ENCODE results near the gene TSPY1. TPM values are rescaled to one million over a fixed set of nuclear protein-coding genes. Genes with fewer than 3 reads are reported as not detected.
"Not testable (repeated sequence)": the region's sequence is repeated elsewhere in the genome, so short reads cannot be mapped to it uniquely, and the experiment has no call there.

Gene TSPY1, protein sequence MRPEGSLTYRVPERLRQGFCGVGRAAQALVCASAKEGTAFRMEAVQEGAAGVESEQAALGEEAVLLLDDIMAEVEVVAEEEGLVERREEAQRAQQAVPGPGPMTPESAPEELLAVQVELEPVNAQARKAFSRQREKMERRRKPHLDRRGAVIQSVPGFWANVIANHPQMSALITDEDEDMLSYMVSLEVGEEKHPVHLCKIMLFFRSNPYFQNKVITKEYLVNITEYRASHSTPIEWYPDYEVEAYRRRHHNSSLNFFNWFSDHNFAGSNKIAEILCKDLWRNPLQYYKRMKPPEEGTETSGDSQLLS
- not detected in 2 replicates for total RNA-seq

DNA sequence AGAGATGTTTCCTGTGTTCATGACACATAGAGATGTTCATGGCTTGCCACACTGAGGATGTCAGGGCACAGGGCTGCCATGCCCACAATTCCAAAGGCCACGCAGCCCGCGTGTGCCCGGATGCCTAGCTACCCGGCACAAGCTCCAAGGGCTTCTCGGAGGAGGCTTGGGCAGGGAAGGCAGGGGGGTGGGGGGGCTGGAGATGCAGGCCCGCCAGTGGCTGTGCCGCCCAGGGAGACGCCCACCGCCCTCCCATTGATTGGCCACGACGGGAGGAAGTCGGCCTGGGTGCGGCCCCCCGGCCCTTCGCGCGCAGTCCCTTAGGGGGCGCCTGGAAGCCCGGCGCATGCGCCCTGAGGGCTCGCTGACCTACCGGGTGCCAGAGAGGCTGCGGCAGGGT is at the start of gene TSPY1:
Gene TSPY1 (plus strand): TSS at position 301 of the 400 bp plus-strand sequence. CDS start 46 bp downstream, at position 347.
- intact Hi-C loops (cut with micrococcal nuclease), result not testable (repeated sequence)

- intact Hi-C loops (cut with micrococcal nuclease), result not testable (repeated sequence)
These were observed 20.2 kb downstream of the TSPY1 start, which contains the start of gene TSPY9 for GRCh38 chrY:9486967-9487366. TSS of gene TSPY9 (plus strand) at chrY:9487267. CDS start at chrY:9487313, 46 bp downstream.

DNA sequence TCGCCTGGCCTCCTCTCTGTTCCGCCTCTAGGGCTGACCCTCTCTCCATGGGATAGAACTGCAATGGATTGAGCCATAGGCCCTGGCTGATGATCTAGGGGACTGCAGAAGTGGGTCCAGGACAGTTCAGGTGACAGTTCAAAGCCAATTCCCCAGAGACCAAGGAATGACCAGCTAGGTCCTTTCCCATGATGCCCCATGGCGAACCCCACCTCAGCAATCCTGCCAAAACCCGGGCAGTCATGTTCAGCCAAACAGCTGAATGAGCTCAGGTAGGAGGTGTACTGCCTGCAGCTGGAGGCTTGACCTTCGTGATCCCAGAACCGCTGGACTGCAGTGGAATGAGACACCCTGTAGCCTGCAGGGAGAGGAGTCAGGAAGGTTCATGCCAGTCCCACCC is 37.6 kb downstream of the TSPY1 start:
- intact Hi-C loops (cut with micrococcal nuclease), result not testable (repeated sequence)

- intact Hi-C loops (cut with micrococcal nuclease), result not testable (repeated sequence)
These were observed 49.5 kb downstream of the TSPY1 start for GRCh38 chrY:9516287-9516686.

Other genes starting within 250 kb of the TSPY1 start
- gene TSPY4, start 129.5 kb upstream of the TSPY1 start, total RNA-seq, result not detected in 2 replicates
- gene TSPY8, start 109.2 kb upstream of the TSPY1 start, total RNA-seq, result not detected in 2 replicates
- not detected in 2 replicates for gene TSPY3, start 68.5 kb upstream of the TSPY1 start, total RNA-seq
- gene TSPY9, start 20.3 kb downstream of the TSPY1 start, total RNA-seq, result not detected in 2 replicates
- not detected in 2 replicates for gene TSPY10, start 60.9 kb downstream of the TSPY1 start, total RNA-seq